ENCODE results near the gene NEUROD1.

DNA sequence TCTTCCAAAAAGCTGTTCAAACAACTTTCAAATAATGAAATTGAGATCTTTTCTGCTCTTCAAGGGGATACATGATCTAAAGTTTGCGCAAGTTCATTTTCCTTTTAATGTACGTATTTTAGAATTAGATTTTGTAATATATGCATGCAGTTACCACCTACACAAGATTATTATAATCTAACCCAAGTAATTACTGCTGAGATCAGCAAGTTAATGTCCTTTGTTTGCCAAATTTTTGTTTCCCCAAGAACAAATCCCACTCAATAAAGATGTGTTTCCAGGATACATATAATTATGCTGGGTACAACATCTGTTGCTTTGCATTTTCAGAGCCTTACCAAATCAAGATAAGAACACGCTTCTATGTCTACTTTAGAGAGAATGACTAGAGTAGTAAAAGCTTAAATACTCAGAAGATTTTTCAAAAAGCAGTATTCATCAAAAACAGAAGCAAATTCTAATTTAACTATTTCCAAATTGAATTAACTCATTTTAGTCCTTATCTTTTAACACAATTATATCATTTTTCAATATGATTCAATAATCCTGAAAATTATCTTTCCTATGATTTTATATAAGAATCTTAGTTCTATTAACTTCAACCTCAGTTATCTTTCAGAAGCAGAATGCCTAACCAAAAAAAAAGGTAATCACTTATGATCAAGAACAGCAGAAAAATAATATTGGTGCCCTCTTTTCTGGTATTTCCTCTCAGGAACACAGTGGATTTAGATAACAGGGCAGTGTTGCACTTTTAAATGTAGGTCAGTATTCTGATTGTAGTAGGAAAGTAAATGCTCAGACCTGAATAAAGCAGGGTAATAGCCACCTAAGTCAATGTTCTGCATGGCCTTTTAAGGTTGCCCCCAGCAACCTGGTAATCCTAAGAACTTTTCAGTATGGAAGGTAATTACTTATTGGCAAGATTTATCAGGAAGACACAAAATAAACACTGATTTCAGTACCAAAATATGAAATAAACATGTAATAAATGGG is 51.4 kb downstream of the NEUROD1 start:
- TF ChIP-seq LEF1 (IDR thresholded peaks at IDR 0.05) (no peak), SREBF1 (IDR thresholded peaks at IDR 0.05; ENCODE audit: borderline replicate concordance, low read depth, low read length) (no peak), PHB2 (IDR thresholded peaks at IDR 0.05; ENCODE audit: low read depth) (no peak), RB1 (IDR thresholded peaks at IDR 0.05; ENCODE audit: low read depth) (no peak), ZNF140 (CRISPR knock-in tag; IDR thresholded peaks at IDR 0.05) (no peak), ZNF324 (CRISPR knock-in tag; IDR thresholded peaks at IDR 0.05) (no peak), POLR2A (conservative IDR thresholded peaks at IDR 0.05) (no peak), SP1 (CRISPR knock-in tag; IDR thresholded peaks at IDR 0.05) (no peak), CTCF (IDR thresholded peaks at IDR 0.05 in 2 of 3, conservative IDR thresholded peaks at IDR 0.05 in 1 of 3; ENCODE audit: insufficient read depth in 2 of 3, low read depth in 1 of 3, low read length in 3 of 3) (no peak), FOXP4 (CRISPR knock-in tag; IDR thresholded peaks at IDR 0.05; ENCODE audit: borderline replicate concordance) (no peak), DDX20 (tag; IDR thresholded peaks at IDR 0.05; ENCODE audit: low read depth) (no peak)
- TF ChIP-seq, protein P1, sequence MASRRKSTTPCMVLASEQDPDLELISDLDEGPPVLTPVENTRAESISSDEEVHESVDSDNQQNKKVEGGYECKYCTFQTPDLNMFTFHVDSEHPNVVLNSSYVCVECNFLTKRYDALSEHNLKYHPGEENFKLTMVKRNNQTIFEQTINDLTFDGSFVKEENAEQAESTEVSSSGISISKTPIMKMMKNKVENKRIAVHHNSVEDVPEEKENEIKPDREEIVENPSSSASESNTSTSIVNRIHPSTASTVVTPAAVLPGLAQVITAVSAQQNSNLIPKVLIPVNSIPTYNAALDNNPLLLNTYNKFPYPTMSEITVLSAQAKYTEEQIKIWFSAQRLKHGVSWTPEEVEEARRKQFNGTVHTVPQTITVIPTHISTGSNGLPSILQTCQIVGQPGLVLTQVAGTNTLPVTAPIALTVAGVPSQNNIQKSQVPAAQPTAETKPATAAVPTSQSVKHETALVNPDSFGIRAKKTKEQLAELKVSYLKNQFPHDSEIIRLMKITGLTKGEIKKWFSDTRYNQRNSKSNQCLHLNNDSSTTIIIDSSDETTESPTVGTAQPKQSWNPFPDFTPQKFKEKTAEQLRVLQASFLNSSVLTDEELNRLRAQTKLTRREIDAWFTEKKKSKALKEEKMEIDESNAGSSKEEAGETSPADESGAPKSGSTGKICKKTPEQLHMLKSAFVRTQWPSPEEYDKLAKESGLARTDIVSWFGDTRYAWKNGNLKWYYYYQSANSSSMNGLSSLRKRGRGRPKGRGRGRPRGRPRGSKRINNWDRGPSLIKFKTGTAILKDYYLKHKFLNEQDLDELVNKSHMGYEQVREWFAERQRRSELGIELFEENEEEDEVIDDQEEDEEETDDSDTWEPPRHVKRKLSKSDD (conservative IDR thresholded peaks at IDR 0.05; ENCODE audit: low read length), result no peak
